GM21447 (cell line): Measurements from ENCODE around the gene GALNT11.
"Not testable (repeated sequence)": the region's sequence is repeated elsewhere in the genome, so short reads cannot be mapped to it uniquely, and the experiment has no call there.

Experiments used
- ATAC-seq: cut with Tn5 transposase; IDR thresholded peaks from one replicate; pipeline ENCODE4 v1.9.1; 2021; ENCODE audit not compliant: unreplicated experiment

Gene GALNT11

GRCh38 chr7:152025077-152025936, at the start of gene GALNT11:
Gene GALNT11, plus strand, starts transcription at chr7:152025674. Its CDS starts 68,554 bp downstream, at chr7:152094228.
- ATAC-seq: peak; percentile 95

DNA sequence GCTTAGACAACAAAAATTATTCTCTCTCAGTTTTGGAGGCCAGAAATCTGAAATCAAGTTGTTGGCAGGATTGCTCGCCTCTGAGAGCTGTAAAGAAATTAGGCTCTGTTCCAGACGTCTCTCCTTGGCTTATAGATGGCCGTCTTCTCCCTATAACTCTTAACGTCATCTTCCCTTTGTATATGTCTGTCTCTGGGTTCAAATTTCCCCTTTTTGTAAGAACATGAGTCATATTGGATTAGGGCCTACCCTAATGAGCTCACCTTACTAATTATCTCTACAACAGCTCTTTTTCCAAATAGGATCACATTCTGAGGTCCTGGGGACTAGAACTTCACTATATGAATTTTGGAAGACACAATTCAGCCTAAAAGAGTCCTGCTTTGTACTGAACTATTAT, 46.9 kb upstream of the GALNT11 start:
- no peak for ATAC-seq

DNA sequence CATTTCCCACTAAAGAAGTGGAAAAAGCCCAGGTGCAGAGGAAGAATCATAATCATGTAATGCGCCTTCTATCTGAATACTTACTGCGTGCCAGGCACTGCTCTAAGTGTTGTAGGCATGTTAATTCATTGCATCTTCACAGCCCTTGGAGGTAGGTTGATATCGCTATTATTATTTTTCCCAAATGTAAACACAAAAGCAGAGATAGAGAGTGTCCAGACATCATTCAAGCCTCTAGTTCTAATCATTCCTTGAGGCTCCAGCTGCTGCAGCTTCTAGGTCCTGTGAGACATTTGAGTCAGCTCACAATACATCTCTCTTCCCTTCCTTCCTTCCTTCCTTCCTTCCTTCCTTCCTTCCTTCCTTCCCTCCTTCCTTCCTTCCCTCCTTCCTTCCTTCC, 44.3 kb upstream of the GALNT11 start:
- no peak for ATAC-seq

DNA sequence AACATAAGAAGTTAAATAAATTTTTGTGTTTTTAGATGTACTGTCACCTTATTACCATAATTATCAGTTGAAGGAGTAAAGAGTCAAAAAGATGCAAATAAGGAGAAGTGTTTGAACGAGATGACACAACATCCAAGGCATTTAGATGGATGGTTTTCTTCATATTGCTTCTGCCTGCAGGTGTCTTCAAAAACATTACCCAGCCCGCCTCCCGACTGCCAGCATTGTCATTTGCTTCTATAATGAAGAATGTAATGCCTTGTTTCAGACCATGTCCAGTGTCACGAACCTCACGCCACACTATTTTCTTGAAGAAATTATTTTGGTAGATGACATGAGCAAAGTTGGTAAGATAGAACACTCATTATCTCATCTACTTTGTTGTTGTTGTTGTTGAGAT, 42.7 kb upstream of the GALNT11 start:
- no peak for ATAC-seq

GRCh38 chr7:151984612-151985011, 40.9 kb upstream of the GALNT11 start:
- ATAC-seq: no peak

DNA sequence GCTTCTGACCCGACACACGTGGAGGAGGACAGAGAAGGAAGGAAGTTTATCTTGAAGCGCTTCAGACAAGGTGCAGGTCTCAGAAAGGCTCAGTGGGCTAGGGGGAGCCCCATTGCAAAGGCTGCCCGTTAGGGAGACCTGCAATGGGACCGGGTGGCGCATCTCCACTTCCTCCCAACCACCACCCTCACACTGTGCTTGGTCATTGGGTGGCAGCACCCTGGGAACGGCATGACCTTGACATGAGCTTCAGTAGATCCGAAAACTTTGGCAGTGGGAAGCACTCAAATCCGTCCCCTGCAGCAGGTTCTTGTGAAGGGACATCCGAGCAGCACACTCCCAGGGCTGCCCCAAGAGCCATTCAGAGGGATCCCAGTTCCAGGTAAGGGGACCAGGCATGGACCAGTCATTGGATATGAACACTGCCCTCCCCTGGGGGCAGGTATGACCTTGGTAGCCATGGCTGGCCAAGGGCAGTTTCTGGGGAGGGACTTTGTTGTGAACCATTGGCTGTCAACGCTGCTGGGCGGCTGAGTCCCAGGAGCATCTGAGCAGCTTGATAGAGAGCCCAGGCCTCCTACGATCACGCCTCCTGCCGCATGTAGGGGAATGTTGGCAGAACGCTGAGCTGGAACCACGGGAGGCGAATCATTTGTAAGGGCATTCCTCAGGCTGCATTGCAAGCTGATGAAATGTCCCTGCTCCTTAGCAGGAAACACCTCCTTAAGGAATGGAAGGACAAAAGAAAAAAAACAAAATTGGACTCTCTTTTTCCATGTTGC, 37.5 kb upstream of the GALNT11 start:
- ATAC-seq: no peak

- ATAC-seq: no peak
Observed at GRCh38 chr7:151992375-151992774, 33.1 kb upstream of the GALNT11 start.

DNA sequence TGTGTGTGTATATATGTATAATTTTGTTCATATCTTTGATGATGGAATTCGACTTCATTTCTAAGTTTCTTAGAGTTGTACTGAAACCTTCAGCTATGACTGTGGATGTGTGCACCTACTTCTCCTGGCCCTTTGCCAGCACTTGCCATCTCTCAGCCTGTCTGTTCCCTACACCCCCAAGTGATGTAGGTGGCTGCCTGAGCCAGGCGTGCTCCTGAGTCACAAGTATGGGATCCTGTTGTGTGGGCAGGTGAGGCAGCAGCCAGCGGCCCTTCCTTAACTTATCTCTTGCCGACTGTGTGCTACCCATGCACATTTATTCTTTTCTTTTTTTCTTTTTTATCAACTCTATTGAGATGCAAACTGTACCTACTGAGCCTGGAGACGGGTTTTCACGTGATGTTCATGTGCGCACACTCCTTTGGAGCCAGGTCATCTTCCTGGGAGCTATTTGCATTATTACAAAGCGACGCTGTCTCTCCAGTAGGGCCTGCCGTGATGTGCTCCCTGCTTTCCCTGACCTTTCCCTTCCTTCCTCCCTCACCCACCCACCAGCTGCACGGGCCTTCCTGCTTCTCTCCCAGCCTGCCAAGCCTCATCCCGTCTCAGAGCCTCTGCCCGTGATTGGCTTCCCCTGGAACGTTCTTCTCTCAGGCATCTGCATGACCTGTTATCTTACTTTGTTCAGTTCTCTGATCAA, 31.3 kb upstream of the GALNT11 start:
- no peak for ATAC-seq

DNA sequence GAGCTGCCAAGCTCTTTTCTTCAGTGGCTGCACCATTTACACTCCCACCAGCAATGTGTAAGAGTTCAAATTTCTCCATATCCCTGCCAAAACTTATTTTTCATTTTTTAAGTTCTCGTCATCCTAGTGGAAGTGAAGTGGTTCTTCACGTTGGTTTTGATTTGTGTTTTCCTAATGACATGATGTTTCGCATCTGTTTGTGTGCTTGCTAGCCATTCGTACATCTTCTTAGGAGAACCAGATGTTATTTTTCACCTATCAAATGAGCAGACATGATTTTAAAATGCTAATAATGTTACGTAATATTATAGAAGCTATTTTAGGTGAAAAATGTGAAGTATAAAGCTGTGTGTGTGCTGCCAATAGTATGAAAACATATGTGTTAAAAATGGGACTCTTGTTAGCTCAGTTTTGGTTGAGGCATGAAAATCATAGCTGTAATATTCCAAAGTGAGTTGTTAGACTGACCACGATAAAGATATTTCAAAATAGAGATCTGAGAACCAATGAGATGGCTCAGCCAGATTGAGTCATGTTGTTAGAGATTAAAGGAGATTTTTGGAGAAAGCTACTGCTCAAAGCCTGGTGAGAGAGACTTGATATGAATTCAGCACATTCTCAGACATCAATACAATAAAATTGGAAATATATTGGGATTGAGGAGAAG, 25.9 kb upstream of the GALNT11 start:
- no peak for ATAC-seq

GRCh38 chr7:152000191-152000590, 25.3 kb upstream of the GALNT11 start:
- no peak for ATAC-seq

GRCh38 chr7:152006336-152006735, 19.1 kb upstream of the GALNT11 start:
- ATAC-seq: no peak

DNA sequence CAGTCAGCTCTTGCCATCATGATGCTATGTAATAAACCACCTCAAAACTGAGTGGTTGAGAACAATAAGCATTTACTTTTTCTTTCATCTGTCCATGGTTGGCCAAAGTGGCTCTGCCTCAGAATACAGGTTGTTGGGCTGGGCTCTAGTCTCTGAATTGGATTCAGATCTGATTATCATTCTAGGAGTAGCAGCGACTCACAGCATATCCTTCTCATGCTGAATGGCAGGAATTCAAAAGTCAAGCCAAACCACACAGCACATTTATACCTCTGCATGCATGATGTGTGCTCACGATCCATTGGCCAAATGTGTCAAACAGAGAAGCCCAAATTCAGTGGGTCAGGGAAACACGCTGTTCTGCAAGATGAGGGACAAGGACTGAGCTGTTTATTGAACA, 13.6 kb upstream of the GALNT11 start:
- ATAC-seq: no peak

DNA sequence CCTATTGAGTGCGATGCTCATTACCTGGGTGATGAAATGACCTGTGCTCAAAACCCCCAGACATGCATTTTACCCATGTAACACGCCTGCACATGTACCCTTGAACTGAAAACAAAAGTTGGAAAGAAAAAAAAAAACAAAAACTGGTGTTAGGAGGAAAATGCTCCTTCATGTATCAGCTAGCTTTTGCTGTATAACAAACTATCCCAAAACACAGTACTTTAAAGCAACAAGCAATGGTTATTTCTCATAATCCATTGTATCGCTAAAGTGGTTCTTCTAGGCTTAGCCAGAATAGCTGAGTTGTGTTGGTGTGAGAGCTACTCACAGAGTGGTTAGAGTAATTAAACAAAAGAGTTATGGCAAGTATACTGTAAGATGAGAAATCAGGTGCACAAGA, 12.2 kb upstream of the GALNT11 start:
- no peak for ATAC-seq

- ATAC-seq: no peak
Observed at GRCh38 chr7:152013974-152014373, 11.5 kb upstream of the GALNT11 start.

GRCh38 chr7:152014722-152015121, 10.8 kb upstream of the GALNT11 start:
- no peak for ATAC-seq

DNA sequence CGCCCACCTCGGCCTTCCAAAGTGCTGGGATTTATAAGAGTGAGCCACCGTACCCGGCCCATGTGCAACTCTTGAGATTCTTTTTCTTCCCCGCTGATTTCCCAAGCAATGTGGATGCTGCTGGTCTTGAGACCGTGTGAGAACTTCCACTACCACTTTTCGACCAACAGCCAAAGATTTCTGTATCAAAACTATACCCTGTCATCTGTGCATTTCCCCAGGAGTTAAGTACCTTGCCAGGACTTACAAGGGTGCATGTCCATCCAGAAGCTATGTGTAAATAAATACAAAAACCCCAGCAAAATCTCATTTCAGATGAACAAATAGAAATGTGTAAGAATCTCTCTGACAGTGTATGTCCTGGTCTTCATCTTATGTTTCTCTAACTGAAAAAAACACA, 9.9 kb upstream of the GALNT11 start:
- no peak for ATAC-seq

DNA sequence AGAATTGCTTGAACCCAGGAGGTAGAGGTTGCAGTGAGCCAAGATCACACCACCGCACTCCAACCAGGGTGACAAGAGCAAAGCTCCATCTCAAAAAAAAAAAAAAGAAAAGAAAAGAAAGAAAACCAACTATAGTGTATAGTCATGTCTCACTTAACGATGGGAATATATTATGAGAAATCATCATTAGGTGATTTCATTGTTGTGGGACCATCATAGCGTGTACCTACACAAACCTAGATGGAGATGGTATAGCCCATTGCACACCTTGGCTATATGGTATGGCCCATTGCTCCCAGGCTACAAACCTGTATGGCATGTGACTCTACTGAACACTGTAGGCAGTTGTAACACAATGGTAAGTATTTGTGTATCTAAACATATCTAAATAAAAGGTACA, 8.5 kb upstream of the GALNT11 start:
- no peak for ATAC-seq

DNA sequence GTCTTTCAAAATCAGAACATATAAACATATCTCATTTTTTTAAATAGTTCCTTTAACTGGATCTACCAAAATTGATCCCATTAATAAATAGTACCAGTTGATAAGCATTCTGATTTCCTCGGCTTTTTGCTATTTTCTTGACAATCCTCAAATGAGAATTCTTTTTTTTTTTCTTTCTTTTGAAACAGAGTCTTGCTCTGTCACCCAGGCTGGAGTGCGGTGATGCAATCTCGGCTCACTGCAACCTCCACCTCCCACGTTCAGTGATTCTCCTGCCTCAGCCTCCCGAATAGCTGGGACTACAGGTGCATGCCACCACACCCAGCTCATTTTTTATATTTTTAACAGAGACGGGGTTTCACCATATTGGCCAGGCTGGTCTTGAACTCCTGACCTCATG, 7.8 kb upstream of the GALNT11 start:
- ATAC-seq: not testable (repeated sequence)

DNA sequence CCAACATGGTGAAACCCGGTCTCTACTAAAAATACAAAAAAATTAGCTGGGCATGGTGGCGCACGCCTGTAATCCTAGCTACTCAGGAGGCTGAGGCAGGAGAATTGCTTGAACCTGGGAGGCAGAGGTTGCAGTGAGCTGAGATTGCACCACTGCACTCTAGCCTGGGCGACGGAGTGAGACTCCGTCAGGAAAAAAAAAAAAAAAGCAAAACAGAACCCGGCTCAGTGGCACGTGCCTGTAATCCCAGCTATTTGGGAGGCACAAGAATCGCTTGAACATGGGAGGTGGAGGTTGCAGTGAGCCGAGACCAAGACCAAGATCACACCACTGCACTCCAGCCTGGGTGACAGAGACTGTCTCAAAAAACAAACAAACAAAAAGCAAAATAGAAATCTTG, 3.7 kb upstream of the GALNT11 start:
- not testable (repeated sequence) for ATAC-seq

- no peak for ATAC-seq
Observed at GRCh38 chr7:152025937-152026890, 740 bp downstream of the GALNT11 start.
